ENCODE measurements around the gene CMTM2. TPM values are rescaled to one million over a fixed set of nuclear protein-coding genes. Genes with fewer than 3 reads are reported as not detected.

CMTM2 gene
- total and polyA plus RNA-seq, 9 of the 15 experiments (the other 6 are each of a cell fraction or from before 2014, with no cell fraction given) = not detected

- TF ChIP-seq ZNF408 (CRISPR knock-in tag; IDR thresholded peaks at IDR 0.05; ENCODE audit: low read depth) (no peak), CHD4 (IDR thresholded peaks at IDR 0.05; ENCODE audit: insufficient read depth, insufficient replicate concordance, low read depth, low read length, poor library complexity, severe bottlenecking) (no peak), PHF20 (IDR thresholded peaks at IDR 0.05; ENCODE audit: partially characterized antibody) (peak; percentile 53), ZNF511 (CRISPR knock-in tag; IDR thresholded peaks at IDR 0.05) (peak; percentile 21; the same call in 1 of the 2 replicates), ILK (tag; IDR thresholded peaks at IDR 0.05; ENCODE audit: borderline replicate concordance, low read depth) (no peak), SMARCE1 (IDR thresholded peaks at IDR 0.05) (no peak), CREB3L1 (IDR thresholded peaks at IDR 0.05; ENCODE audit: borderline replicate concordance, low read depth) (no peak), CREBBP (IDR thresholded peaks at IDR 0.05; ENCODE audit: low read depth, low read length) (no peak), ZNF41 (CRISPR knock-in tag; conservative IDR thresholded peaks at IDR 0.05) (no peak), E2F8 (IDR thresholded peaks at IDR 0.05; ENCODE audit: low read depth, partially characterized antibody) (no peak), CREM (IDR thresholded peaks at IDR 0.05; ENCODE audit: low read depth) (no peak), ZNF780A (CRISPR knock-in tag; IDR thresholded peaks at IDR 0.05) (no peak), TGIF2 (CRISPR knock-in tag; IDR thresholded peaks at IDR 0.05) (no peak; the same call in 1 of the 2 replicates), ZKSCAN8 (CRISPR knock-in tag; IDR thresholded peaks at IDR 0.05) (no peak), ZNF586 (CRISPR knock-in tag; conservative IDR thresholded peaks at IDR 0.05) (no peak), NFE2L1 (tag; IDR thresholded peaks at IDR 0.05; ENCODE audit: borderline replicate concordance, low read depth) (no peak), EGR1 (conservative IDR thresholded peaks at IDR 0.05) (peak; percentile 73), MED1 (CRISPR knock-in tag; IDR thresholded peaks at IDR 0.05; ENCODE audit: borderline replicate concordance) (no peak), NRF1 (conservative IDR thresholded peaks at IDR 0.05 in 1 of 2, IDR thresholded peaks at IDR 0.05 in 1 of 2) (no peak), ZNF561 (CRISPR knock-in tag; conservative IDR thresholded peaks at IDR 0.05) (no peak), ZNF12 (CRISPR knock-in tag; IDR thresholded peaks at IDR 0.05) (0 out of 2 replicates have a peak, but pooled peaks have one; percentile 45), WHSC1 (IDR thresholded peaks at IDR 0.05; ENCODE audit: low read length) (no peak)
Observed at GRCh38 chr16:66549284-66550131, 29.8 kb upstream of the CMTM2 start, which contains the start of gene TK2 (continued).

Data from K562 (cell line).